CD8-positive, alpha-beta memory T cell (primary cell): Measurements from ENCODE around the gene KRT8. TPM values are rescaled to one million over a fixed set of nuclear protein-coding genes. Genes with fewer than 3 reads are reported as not detected.
A peak's percentile ranks its signal among the peaks of the same experiment; 100 is the strongest.

Source experiments
- CTCF ChIA-PET: fragments of 350-600 bp; sonication (Branson Sonifier 250); formaldehyde crosslinking; loops from one replicate; lab custom pipeline; 2021; ENCODE audit warnings: antibody characterized with exemption; lab: Charles Lee
- POLR2A ChIA-PET: fragments of 350-600 bp; sonication (Branson Sonifier 250); formaldehyde crosslinking; loops from one replicate; lab custom pipeline; 2021; ENCODE audit warnings: antibody characterized with exemption; lab: Charles Lee
- DNase-seq, 5 donors: peaks; one replicate each; pipeline versions ENCODE4 v3.0.0 to v3.0.0-alpha.2; 2020 to 2022; ENCODE audit warnings: mixed read lengths in 1 of 5
- H3K27ac ChIP-seq: one replicate; pipeline ENCODE4 v1.7.0; 2013; ENCODE audit warnings: low read depth, mild to moderate bottlenecking, low read length, moderate library complexity
- H3K27me3 ChIP-seq: 2 replicates; pipeline ENCODE4 v1.7.0; 2013; ENCODE audit warnings: low read length, mild to moderate bottlenecking; ENCODE audit not compliant: insufficient read depth, poor library complexity, severe bottlenecking
- H3K36me3 ChIP-seq: 2 replicates; pipeline ENCODE4 v1.7.0; 2013; ENCODE audit warnings: mild to moderate bottlenecking, low read length, moderate library complexity; ENCODE audit not compliant: insufficient read depth
- H3K4me1 ChIP-seq: 2 replicates; pipeline ENCODE4 v1.7.0; 2013; ENCODE audit warnings: mild to moderate bottlenecking, low read length, moderate library complexity; ENCODE audit not compliant: insufficient read depth
- H3K4me3 ChIP-seq: 2 replicates; pipeline ENCODE4 v1.7.0; 2013; ENCODE audit warnings: mild to moderate bottlenecking, low read length
- H3K9me3 ChIP-seq: 2 replicates; pipeline ENCODE4 v1.7.0; 2013; ENCODE audit warnings: mild to moderate bottlenecking, low read length
- H3K27ac Mint-ChIP-seq, 8 donors: one replicate each; pipeline ENCODE4 v1.8.0; 2020 to 2021; ENCODE audit warnings: mixed read lengths in 8 of 8, mild to moderate bottlenecking in 6 of 8, inconsistent platforms in 3 of 8, moderate library complexity in 3 of 8
- H3K27me3 Mint-ChIP-seq, 2 donors: one replicate each; pipeline ENCODE4 v1.8.0; 2020 to 2021; ENCODE audit warnings: mixed read lengths in 2 of 2, mild to moderate bottlenecking in 1 of 2, moderate library complexity in 1 of 2
- H3K36me3 Mint-ChIP-seq, 3 donors: one replicate each; pipeline ENCODE4 v1.8.0; 2020 to 2021; ENCODE audit warnings: mixed read lengths in 3 of 3, inconsistent platforms in 1 of 3, mild to moderate bottlenecking in 1 of 3
- H3K4me1 Mint-ChIP-seq, 3 donors: one replicate each; pipeline ENCODE4 v1.8.0; 2020 to 2021; ENCODE audit warnings: mixed read lengths in 3 of 3, inconsistent platforms in 1 of 3, mild to moderate bottlenecking in 1 of 3
- H3K4me3 Mint-ChIP-seq, 7 donors: one replicate each; pipeline ENCODE4 v1.8.0; 2020 to 2021; ENCODE audit warnings: mixed read lengths in 7 of 7, mild to moderate bottlenecking in 6 of 7, moderate library complexity in 4 of 7, inconsistent platforms in 2 of 7
- H3K9me3 Mint-ChIP-seq, 5 donors: one replicate each; pipeline ENCODE4 v1.8.0; 2020 to 2022; ENCODE audit warnings: mixed read lengths in 5 of 5, mild to moderate bottlenecking in 3 of 5, moderate library complexity in 2 of 5, inconsistent platforms in 1 of 5
- polyA plus RNA-seq: library from polyadenylated mRNA; unstranded; fragments of 300-500 nt; fragmentation: Illumina TruSeq; gene quantifications from one replicate; pipeline ENCODE4 v1.2.3, GENCODE V29; 2021
- total RNA-seq, 2 experiments: library from RNA; stranded (reverse); gene quantifications; one replicate each; pipeline ENCODE4 v1.2.3, GENCODE V29; 2021

KRT8 gene
- total and polyA plus RNA-seq, 3 experiments from 2014 or later: 0.46 to 1.0 TPM; not detected in 1

GRCh38 chr12:52942066-52942900, 37.4 kb upstream of the KRT8 start:
- ChIA-PET CTCF (interaction anchor here (0.9 to 1.5 kb wide), 2 partner anchors 38 to 57 kb away, joined by 3 to 6 read pairs; no protein-coding TSS in a partner anchor), POLR2A (interaction anchor here (0.6 kb wide), 1 partner anchor 14 kb away, joined by 8 read pairs; no protein-coding TSS in a partner anchor)
- no peaks in the 10 kb centered on the region for H3K4me1 ChIP-seq
- Mint-ChIP-seq H3K27ac (peak overlapping the region in 1 of 8 donors; percentile 35), H3K4me1 (no peaks in the 10 kb centered on the region), H3K4me3 (no peak overlapping the region), H3K9me3 (peaks cover 0 to 3% (median 0%) of the 10 kb centered on the region in 5 donors), H3K27me3 (peaks cover 9 to 31% of the 10 kb centered on the region in 2 donors), H3K36me3 (peaks cover 0 to 7% (median 0%) of the 10 kb centered on the region in 3 donors)
- DNase-seq: no peak
- no peak overlapping the region for H3K4me3 ChIP-seq
- no peaks in the 10 kb centered on the region for H3K9me3 ChIP-seq
- no peaks in the 10 kb centered on the region for H3K36me3 ChIP-seq
- no peaks in the 10 kb centered on the region for H3K27me3 ChIP-seq
- H3K27ac ChIP-seq: no peak overlapping the region

GRCh38 chr12:52929538-52929937, 24.7 kb upstream of the KRT8 start:
- H3K4me3 ChIP-seq: no peak overlapping the region
- H3K36me3 ChIP-seq: no peaks in the 10 kb centered on the region
- DNase-seq: no peak
- no peaks in the 10 kb centered on the region for H3K9me3 ChIP-seq
- Mint-ChIP-seq H3K4me3 (no peak overlapping the region), H3K27me3 (peaks cover 6 to 28% of the 10 kb centered on the region in 2 donors), H3K4me1 (no peaks in the 10 kb centered on the region), H3K36me3 (no peaks in the 10 kb centered on the region), H3K9me3 (no peaks in the 10 kb centered on the region), H3K27ac (no peak overlapping the region)
- H3K27me3 ChIP-seq: no peaks in the 10 kb centered on the region
- POLR2A ChIA-PET: no interaction called here
- no peak overlapping the region for H3K27ac ChIP-seq
- H3K4me1 ChIP-seq: no peaks in the 10 kb centered on the region
- CTCF ChIA-PET: interaction anchor here (1.2 to 1.4 kb wide), 2 partner anchors 22 to 45 kb away, joined by 3 to 4 read pairs; no protein-coding TSS in a partner anchor

- ChIA-PET CTCF (no interaction called here), POLR2A (no interaction called here)
Observed at GRCh38 chr12:52927964-52928363, 23.1 kb upstream of the KRT8 start.

GRCh38 chr12:52926596-52927234, 21.8 kb upstream of the KRT8 start:
- no peaks in the 10 kb centered on the region for H3K36me3 Mint-ChIP-seq
- no peak overlapping the region for H3K4me3 Mint-ChIP-seq
- no peaks in the 10 kb centered on the region for H3K27me3 ChIP-seq
- H3K27ac Mint-ChIP-seq: peak overlapping the region in 1 of 8 donors; percentile 61
- no peak for DNase-seq
- H3K4me3 ChIP-seq: no peak overlapping the region
- H3K9me3 ChIP-seq: no peaks in the 10 kb centered on the region
- H3K27me3 Mint-ChIP-seq: peaks cover 6 to 20% of the 10 kb centered on the region in 2 donors
- no peaks in the 10 kb centered on the region for H3K4me1 Mint-ChIP-seq
- ChIA-PET CTCF (interaction anchor here (1.5 kb wide), 1 partner anchor 42 kb away, joined by 7 read pairs; no protein-coding TSS in a partner anchor), POLR2A (no interaction called here)
- no peaks in the 10 kb centered on the region for H3K4me1 ChIP-seq
- H3K27ac ChIP-seq: no peak overlapping the region
- no peaks in the 10 kb centered on the region for H3K9me3 Mint-ChIP-seq
- H3K36me3 ChIP-seq: no peaks in the 10 kb centered on the region

More at GRCh38 chr12:52927964-52928363, 23.1 kb upstream of the KRT8 start:
- peaks cover 6 to 25% of the 10 kb centered on the region in 2 donors for H3K27me3 Mint-ChIP-seq
- Histone ChIP-seq H3K4me1 (no peaks in the 10 kb centered on the region), H3K36me3 (no peaks in the 10 kb centered on the region), H3K27me3 (no peaks in the 10 kb centered on the region), H3K27ac (no peak overlapping the region), H3K9me3 (no peaks in the 10 kb centered on the region), H3K4me3 (no peak overlapping the region)
- no peaks in the 10 kb centered on the region for H3K36me3 Mint-ChIP-seq
- H3K27ac Mint-ChIP-seq: no peak overlapping the region
- H3K4me1 Mint-ChIP-seq: no peaks in the 10 kb centered on the region
- H3K9me3 Mint-ChIP-seq: no peaks in the 10 kb centered on the region
- no peak for DNase-seq
- no peak overlapping the region for H3K4me3 Mint-ChIP-seq

- POLR2A ChIA-PET: no interaction called here
- Mint-ChIP-seq H3K9me3 (no peaks in the 10 kb centered on the region), H3K4me1 (no peaks in the 10 kb centered on the region), H3K36me3 (no peaks in the 10 kb centered on the region), H3K27me3 (peaks cover 6 to 20% of the 10 kb centered on the region in 2 donors), H3K27ac (no peak overlapping the region), H3K4me3 (no peak overlapping the region)
- Histone ChIP-seq H3K36me3 (no peaks in the 10 kb centered on the region), H3K4me1 (no peaks in the 10 kb centered on the region), H3K4me3 (no peak overlapping the region), H3K27ac (peak overlapping the region; percentile 54), H3K9me3 (no peaks in the 10 kb centered on the region), H3K27me3 (no peaks in the 10 kb centered on the region)
- CTCF ChIA-PET: interaction anchor here (1.3 to 1.6 kb wide), 3 partner anchors 41 to 901 kb away, joined by 3 to 7 read pairs (median 4); no protein-coding TSS in a partner anchor
- no peak for DNase-seq
Observed at GRCh38 chr12:52925717-52926595, 21.1 kb upstream of the KRT8 start.

GRCh38 chr12:52924764-52925716, 20.2 kb upstream of the KRT8 start:
- CTCF ChIA-PET: interaction anchor here (0.7 to 1.6 kb wide), 4 partner anchors 40 to 900 kb away, joined by 3 to 7 read pairs (median 4); no protein-coding TSS in a partner anchor
- Histone ChIP-seq H3K27ac (peak overlapping the region; percentile 54), H3K27me3 (no peaks in the 10 kb centered on the region), H3K36me3 (no peaks in the 10 kb centered on the region), H3K9me3 (no peaks in the 10 kb centered on the region), H3K4me1 (no peaks in the 10 kb centered on the region), H3K4me3 (no peak overlapping the region)
- POLR2A ChIA-PET: no interaction called here
- H3K4me1 Mint-ChIP-seq: no peaks in the 10 kb centered on the region
- no peaks in the 10 kb centered on the region for H3K9me3 Mint-ChIP-seq
- H3K27me3 Mint-ChIP-seq: peaks cover 8 to 19% of the 10 kb centered on the region in 2 donors
- H3K27ac Mint-ChIP-seq: no peak overlapping the region
- DNase-seq: no peak
- no peaks in the 10 kb centered on the region for H3K36me3 Mint-ChIP-seq
- no peak overlapping the region for H3K4me3 Mint-ChIP-seq
